Measurements from ENCODE around the gene KNOP1. TPM values are rescaled to one million over a fixed set of nuclear protein-coding genes. Genes with fewer than 3 reads are reported as not detected.

The KNOP1 gene
- total RNA-seq, 1 experiment from 2014 or later: 3.6 TPM

- H3K4me3 ChIP-seq (ENCODE audit: low read length): no peak overlapping the region
- no peaks in the 10 kb centered on the region for H3K9me2 ChIP-seq (replicated peaks; ENCODE audit: insufficient read depth, low read length)
- no peak overlapping the region for H3K27ac ChIP-seq (ENCODE audit: low read length)
- no peak for DNase-seq
- no peaks in the 10 kb centered on the region for H3K79me2 ChIP-seq (ENCODE audit: low read length)
- no peaks in the 10 kb centered on the region for H3K9me3 ChIP-seq (ENCODE audit: low read length)
- H2AFZ ChIP-seq (ENCODE audit: low read length): no peak overlapping the region
- H3K36me3 ChIP-seq (ENCODE audit: insufficient read depth, low read length): no peaks in the 10 kb centered on the region
- H3K4me2 ChIP-seq (ENCODE audit: low read depth, low read length, poor library complexity, severe bottlenecking): no peak overlapping the region
- no peaks in the 10 kb centered on the region for H3K4me1 ChIP-seq (ENCODE audit: low read length)
- H4K20me1 ChIP-seq (ENCODE audit: insufficient read depth, low read depth, low read length): no peaks in the 10 kb centered on the region
- no peak overlapping the region for H3K9ac ChIP-seq (ENCODE audit: low read length)
- H3K27me3 ChIP-seq (ENCODE audit: low read length): no peaks in the 10 kb centered on the region
Measured at GRCh38 chr16:19706846-19707245, 11.2 kb downstream of the KNOP1 start.

- Histone ChIP-seq H3K79me2 (ENCODE audit: low read length) (no peaks in the 10 kb centered on the region), H2AFZ (ENCODE audit: low read length) (no peak overlapping the region), H3K4me1 (ENCODE audit: low read length) (no peaks in the 10 kb centered on the region), H3K4me2 (ENCODE audit: low read depth, low read length, poor library complexity, severe bottlenecking) (no peak overlapping the region), H3K9me2 (replicated peaks; ENCODE audit: insufficient read depth, low read length) (no peaks in the 10 kb centered on the region), H3K27me3 (ENCODE audit: low read length) (no peaks in the 10 kb centered on the region), H3K36me3 (ENCODE audit: insufficient read depth, low read length) (no peaks in the 10 kb centered on the region), H3K27ac (ENCODE audit: low read length) (no peak overlapping the region), H4K20me1 (ENCODE audit: insufficient read depth, low read depth, low read length) (no peaks in the 10 kb centered on the region), H3K9me3 (ENCODE audit: low read length) (no peaks in the 10 kb centered on the region), H3K4me3 (ENCODE audit: low read length) (no peak overlapping the region), H3K9ac (ENCODE audit: low read length) (no peak overlapping the region)
- no peak for DNase-seq
Measured at GRCh38 chr16:19705843-19706242, 12.2 kb downstream of the KNOP1 start.

DNA sequence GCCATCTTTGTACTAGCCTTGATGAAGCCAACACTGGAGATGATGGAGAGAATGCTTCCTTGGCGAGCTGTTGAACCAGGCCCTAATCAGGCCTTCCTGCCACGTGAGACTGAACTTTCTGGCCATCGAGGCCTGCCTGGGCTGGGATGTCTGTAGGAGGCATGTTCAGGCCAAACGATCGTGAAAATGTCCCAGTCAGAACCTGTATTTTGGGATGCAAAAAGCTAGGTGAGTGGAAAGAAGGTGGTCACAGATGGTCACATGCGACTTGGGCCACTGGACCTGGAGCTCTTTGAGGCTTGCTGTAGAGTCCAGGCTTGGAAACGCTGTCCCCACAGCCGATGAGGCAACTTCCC lies 12.9 kb downstream of the KNOP1 start:
- Histone ChIP-seq H3K4me1 (ENCODE audit: low read length) (no peaks in the 10 kb centered on the region), H3K9me3 (ENCODE audit: low read length) (no peaks in the 10 kb centered on the region), H3K27me3 (ENCODE audit: low read length) (no peaks in the 10 kb centered on the region), H3K36me3 (ENCODE audit: insufficient read depth, low read length) (no peaks in the 10 kb centered on the region), H2AFZ (ENCODE audit: low read length) (no peak overlapping the region), H4K20me1 (ENCODE audit: insufficient read depth, low read depth, low read length) (no peaks in the 10 kb centered on the region), H3K4me3 (ENCODE audit: low read length) (no peak overlapping the region), H3K4me2 (ENCODE audit: low read depth, low read length, poor library complexity, severe bottlenecking) (no peak overlapping the region), H3K9me2 (replicated peaks; ENCODE audit: insufficient read depth, low read length) (no peaks in the 10 kb centered on the region), H3K79me2 (ENCODE audit: low read length) (no peaks in the 10 kb centered on the region), H3K27ac (ENCODE audit: low read length) (no peak overlapping the region), H3K9ac (ENCODE audit: low read length) (no peak overlapping the region)
- DNase-seq: no peak

DNA sequence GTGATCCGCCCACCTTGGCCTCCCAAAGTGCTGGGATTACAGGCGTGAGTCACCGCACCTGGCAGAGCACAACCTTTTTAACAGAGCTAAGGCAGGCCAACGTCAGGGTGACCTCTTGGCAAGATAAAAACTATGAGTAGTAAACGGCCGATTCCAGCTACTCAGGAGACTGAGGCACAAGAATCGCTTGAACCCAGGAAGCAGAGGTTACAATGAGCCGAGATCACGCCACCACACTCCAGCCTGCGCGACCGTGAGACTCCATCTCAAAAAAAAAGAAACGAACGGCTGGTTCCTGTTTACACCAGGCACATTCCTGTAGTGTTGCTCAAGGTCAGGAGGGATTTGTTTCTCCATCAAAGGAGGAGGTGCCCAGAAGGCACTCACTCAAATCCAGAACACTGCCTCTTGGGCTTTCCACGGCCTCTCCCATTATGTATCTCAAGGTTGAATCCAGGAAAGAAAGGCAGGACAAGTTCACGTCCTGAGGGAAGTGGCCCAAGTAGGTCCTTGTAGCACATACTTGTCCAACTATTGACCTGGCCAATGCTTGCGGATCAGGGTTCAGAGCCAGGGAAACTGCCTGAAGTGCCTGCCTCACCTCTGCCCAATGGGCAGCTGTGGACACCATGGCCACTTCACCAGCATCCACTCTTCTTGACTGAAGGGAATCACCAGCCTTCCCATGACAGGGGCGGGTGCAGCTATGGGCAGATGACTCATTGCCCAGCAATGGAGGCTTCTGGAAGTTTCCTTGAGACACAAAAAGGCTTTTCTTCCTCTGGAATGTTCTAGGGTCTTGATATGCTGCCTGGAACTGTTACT lies 13.5 kb downstream of the KNOP1 start:
- Histone ChIP-seq H3K4me3 (ENCODE audit: low read length) (no peak overlapping the region), H3K4me1 (ENCODE audit: low read length) (no peaks in the 10 kb centered on the region), H3K36me3 (ENCODE audit: insufficient read depth, low read length) (no peaks in the 10 kb centered on the region), H3K27me3 (ENCODE audit: low read length) (no peaks in the 10 kb centered on the region), H3K79me2 (ENCODE audit: low read length) (no peaks in the 10 kb centered on the region), H3K9me3 (ENCODE audit: low read length) (no peaks in the 10 kb centered on the region), H3K9ac (ENCODE audit: low read length) (no peak overlapping the region), H3K4me2 (ENCODE audit: low read depth, low read length, poor library complexity, severe bottlenecking) (no peak overlapping the region), H2AFZ (ENCODE audit: low read length) (no peak overlapping the region), H3K27ac (ENCODE audit: low read length) (no peak overlapping the region), H3K9me2 (replicated peaks; ENCODE audit: insufficient read depth, low read length) (no peaks in the 10 kb centered on the region), H4K20me1 (ENCODE audit: insufficient read depth, low read depth, low read length) (no peaks in the 10 kb centered on the region)
- DNase-seq: no peak

DNA sequence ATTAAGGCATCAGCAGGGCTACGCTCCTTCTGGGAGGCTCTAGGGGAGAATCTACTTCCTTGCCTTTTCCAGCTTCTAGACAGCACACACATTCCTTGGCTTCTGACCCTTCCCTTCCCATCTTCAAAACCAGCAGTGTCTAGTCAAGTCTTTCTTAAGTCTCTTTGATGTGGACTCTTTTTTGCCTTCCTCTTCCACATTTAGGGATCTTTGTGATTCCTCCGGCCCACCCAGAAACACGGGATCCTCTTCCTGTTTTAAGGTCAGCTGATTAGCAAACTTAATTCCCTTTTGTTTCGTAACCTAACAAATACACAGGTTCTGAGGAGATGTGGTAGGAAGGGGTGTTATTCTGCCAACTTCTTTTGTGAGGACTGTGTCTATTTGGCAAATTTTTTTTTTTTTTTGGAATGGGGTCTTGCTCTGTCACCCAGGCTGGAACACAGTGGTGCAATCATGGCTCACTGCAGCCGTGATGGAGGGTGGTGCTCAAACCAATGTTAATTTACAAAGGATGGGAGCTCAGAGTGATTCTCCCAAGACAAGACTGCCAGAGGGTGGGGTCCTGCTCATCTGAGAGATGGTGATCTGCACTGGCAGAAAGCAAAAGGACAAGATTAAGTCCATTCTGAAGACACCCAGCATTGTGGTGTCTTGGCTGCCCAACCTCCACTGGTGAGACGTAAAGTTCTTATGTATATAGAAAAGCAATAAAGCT lies 14.7 kb downstream of the KNOP1 start:
- Histone ChIP-seq H3K9me3 (ENCODE audit: low read length) (no peaks in the 10 kb centered on the region), H3K4me3 (ENCODE audit: low read length) (no peak overlapping the region), H3K9me2 (replicated peaks; ENCODE audit: insufficient read depth, low read length) (no peaks in the 10 kb centered on the region), H3K27me3 (ENCODE audit: low read length) (no peaks in the 10 kb centered on the region), H3K9ac (ENCODE audit: low read length) (no peak overlapping the region), H3K4me2 (ENCODE audit: low read depth, low read length, poor library complexity, severe bottlenecking) (no peak overlapping the region), H3K27ac (ENCODE audit: low read length) (no peak overlapping the region), H3K36me3 (ENCODE audit: insufficient read depth, low read length) (no peaks in the 10 kb centered on the region), H3K79me2 (ENCODE audit: low read length) (no peaks in the 10 kb centered on the region), H3K4me1 (ENCODE audit: low read length) (no peaks in the 10 kb centered on the region), H4K20me1 (ENCODE audit: insufficient read depth, low read depth, low read length) (no peaks in the 10 kb centered on the region), H2AFZ (ENCODE audit: low read length) (no peak overlapping the region)
- DNase-seq: no peak

GRCh38 chr16:19701091-19701490 lies 16.9 kb downstream of the KNOP1 start:
- H3K36me3 ChIP-seq (ENCODE audit: insufficient read depth, low read length): no peaks in the 10 kb centered on the region

GRCh38 chr16:19700319-19700781 lies 17.7 kb downstream of the KNOP1 start:
- Histone ChIP-seq H3K9me2 (replicated peaks; ENCODE audit: insufficient read depth, low read length) (no peaks in the 10 kb centered on the region), H3K4me2 (ENCODE audit: low read depth, low read length, poor library complexity, severe bottlenecking) (no peak overlapping the region), H4K20me1 (ENCODE audit: insufficient read depth, low read depth, low read length) (no peaks in the 10 kb centered on the region), H3K36me3 (ENCODE audit: insufficient read depth, low read length) (no peaks in the 10 kb centered on the region), H3K4me3 (ENCODE audit: low read length) (no peak overlapping the region), H3K79me2 (ENCODE audit: low read length) (no peaks in the 10 kb centered on the region), H3K9me3 (ENCODE audit: low read length) (no peaks in the 10 kb centered on the region), H3K27me3 (ENCODE audit: low read length) (no peaks in the 10 kb centered on the region), H3K4me1 (ENCODE audit: low read length) (no peaks in the 10 kb centered on the region), H3K27ac (ENCODE audit: low read length) (no peak overlapping the region), H2AFZ (ENCODE audit: low read length) (no peak overlapping the region), H3K9ac (ENCODE audit: low read length) (no peak overlapping the region)
- DNase-seq: no peak

More at GRCh38 chr16:19701091-19701490, 16.9 kb downstream of the KNOP1 start:
- no peaks in the 10 kb centered on the region for H4K20me1 ChIP-seq (ENCODE audit: insufficient read depth, low read depth, low read length)
- no peak overlapping the region for H3K27ac ChIP-seq (ENCODE audit: low read length)
- no peaks in the 10 kb centered on the region for H3K9me2 ChIP-seq (replicated peaks; ENCODE audit: insufficient read depth, low read length)
- DNase-seq: no peak
- H2AFZ ChIP-seq (ENCODE audit: low read length): no peak overlapping the region
- no peak overlapping the region for H3K4me3 ChIP-seq (ENCODE audit: low read length)
- H3K79me2 ChIP-seq (ENCODE audit: low read length): no peaks in the 10 kb centered on the region
- no peak overlapping the region for H3K4me2 ChIP-seq (ENCODE audit: low read depth, low read length, poor library complexity, severe bottlenecking)
- no peak overlapping the region for H3K9ac ChIP-seq (ENCODE audit: low read length)
- H3K27me3 ChIP-seq (ENCODE audit: low read length): no peaks in the 10 kb centered on the region
- no peaks in the 10 kb centered on the region for H3K4me1 ChIP-seq (ENCODE audit: low read length)
- no peaks in the 10 kb centered on the region for H3K9me3 ChIP-seq (ENCODE audit: low read length)

DNA sequence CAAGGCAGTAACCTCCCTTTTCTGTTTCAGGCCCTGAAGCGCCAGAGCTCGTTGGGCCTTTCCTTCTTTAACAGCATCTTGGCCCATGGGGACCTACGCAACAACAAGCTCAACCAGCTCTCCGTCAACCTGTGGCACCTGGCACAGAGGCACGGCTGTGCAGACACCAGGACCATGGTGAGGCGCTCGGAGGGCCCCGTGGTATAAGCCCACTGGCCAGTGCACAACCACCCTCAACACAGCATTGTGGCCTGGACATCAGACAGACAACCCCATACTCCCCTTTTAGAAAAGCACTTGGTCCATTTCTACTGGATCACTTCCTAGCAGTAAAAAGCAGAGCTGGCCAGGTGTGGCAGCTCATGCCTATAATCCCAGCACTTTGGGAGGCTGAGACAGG lies 18.6 kb downstream of the KNOP1 start:
- Histone ChIP-seq H3K4me2 (ENCODE audit: low read depth, low read length, poor library complexity, severe bottlenecking) (no peak overlapping the region), H4K20me1 (ENCODE audit: insufficient read depth, low read depth, low read length) (no peaks in the 10 kb centered on the region), H3K9me3 (ENCODE audit: low read length) (no peaks in the 10 kb centered on the region), H3K9me2 (replicated peaks; ENCODE audit: insufficient read depth, low read length) (no peaks in the 10 kb centered on the region), H2AFZ (ENCODE audit: low read length) (no peak overlapping the region), H3K27ac (ENCODE audit: low read length) (no peak overlapping the region), H3K36me3 (ENCODE audit: insufficient read depth, low read length) (no peaks in the 10 kb centered on the region), H3K79me2 (ENCODE audit: low read length) (no peaks in the 10 kb centered on the region), H3K4me3 (ENCODE audit: low read length) (no peak overlapping the region), H3K4me1 (ENCODE audit: low read length) (no peaks in the 10 kb centered on the region), H3K27me3 (ENCODE audit: low read length) (no peaks in the 10 kb centered on the region), H3K9ac (ENCODE audit: low read length) (no peak overlapping the region)
- DNase-seq: no peak
